OCI-LY3 (cell line): ENCODE measurements around the gene CHN2.

ENCODE experiments used
- EZH2phosphoT487 ChIP-seq: fragments of 200-600 bp; shearing (Covaris generic); IDR thresholded peaks from 2 replicates; pipeline ENCODE4 v1.6.1; 2018; ENCODE audit warnings: antibody characterized with exemption, mixed run types, low read depth
- TF ChIP-seq, protein P1 (sequence below): fragments of 200-600, 300-600 bp; sonication (generic); IDR thresholded peaks from 2 replicates; pipeline ENCODE4 v1.5.1; 2014; ENCODE audit warnings: antibody characterized with exemption, low read length, low read depth

- TF ChIP-seq, protein P1, sequence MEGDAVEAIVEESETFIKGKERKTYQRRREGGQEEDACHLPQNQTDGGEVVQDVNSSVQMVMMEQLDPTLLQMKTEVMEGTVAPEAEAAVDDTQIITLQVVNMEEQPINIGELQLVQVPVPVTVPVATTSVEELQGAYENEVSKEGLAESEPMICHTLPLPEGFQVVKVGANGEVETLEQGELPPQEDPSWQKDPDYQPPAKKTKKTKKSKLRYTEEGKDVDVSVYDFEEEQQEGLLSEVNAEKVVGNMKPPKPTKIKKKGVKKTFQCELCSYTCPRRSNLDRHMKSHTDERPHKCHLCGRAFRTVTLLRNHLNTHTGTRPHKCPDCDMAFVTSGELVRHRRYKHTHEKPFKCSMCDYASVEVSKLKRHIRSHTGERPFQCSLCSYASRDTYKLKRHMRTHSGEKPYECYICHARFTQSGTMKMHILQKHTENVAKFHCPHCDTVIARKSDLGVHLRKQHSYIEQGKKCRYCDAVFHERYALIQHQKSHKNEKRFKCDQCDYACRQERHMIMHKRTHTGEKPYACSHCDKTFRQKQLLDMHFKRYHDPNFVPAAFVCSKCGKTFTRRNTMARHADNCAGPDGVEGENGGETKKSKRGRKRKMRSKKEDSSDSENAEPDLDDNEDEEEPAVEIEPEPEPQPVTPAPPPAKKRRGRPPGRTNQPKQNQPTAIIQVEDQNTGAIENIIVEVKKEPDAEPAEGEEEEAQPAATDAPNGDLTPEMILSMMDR, result no peak
- no peak for TF ChIP-seq EZH2phosphoT487
Measured at GRCh38 chr7:29443552-29443951, 249.0 kb downstream of the CHN2 start.
